Measurements from ENCODE around the gene PRDM13. TPM values are rescaled to one million over a fixed set of nuclear protein-coding genes. Genes with fewer than 3 reads are reported as not detected.
"Not testable (repeated sequence)": the region's sequence is repeated elsewhere in the genome, so short reads cannot be mapped to it uniquely, and the experiment has no call there.

PRDM13 gene
- total RNA-seq, 5 donors from 2014 or later (not counting 1 experiment from before 2014, with no cell fraction given): not detected

DNA sequence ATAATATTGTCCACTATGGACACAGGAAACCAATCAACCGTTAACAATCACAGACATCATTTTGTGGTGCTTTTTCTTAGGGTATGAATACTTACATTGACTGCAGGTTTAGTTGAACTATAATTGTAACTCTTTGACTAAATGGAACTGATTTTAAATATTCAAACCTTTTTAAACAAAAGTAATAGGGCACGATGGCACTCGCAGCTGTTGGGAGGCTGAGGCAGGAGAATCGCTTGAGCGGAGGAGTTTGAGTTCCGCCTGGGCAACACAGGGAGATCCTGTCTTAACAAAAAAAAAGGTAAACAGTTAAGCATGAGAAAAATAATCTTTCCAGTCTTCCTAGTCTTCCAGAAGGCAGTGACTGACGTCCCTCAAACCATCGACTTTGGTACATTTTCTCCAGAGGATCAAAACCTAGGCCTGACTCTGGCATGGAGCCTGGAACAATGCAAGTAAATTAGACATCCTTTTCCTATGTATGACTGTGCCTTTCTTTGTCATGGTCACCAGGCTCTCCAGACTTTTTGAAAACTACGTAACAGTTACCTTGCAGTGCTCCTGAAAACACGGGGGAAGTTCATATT, 16.6 kb upstream of the PRDM13 start:
- peaks cover 29 to 36% (median 33%) of the 10 kb centered on the region in 3 donors for H3K4me1 Mint-ChIP-seq
- peak overlapping the region in 1 of 2 donors; percentile 0 for H3K27ac Mint-ChIP-seq
- ChIA-PET CTCF (interaction anchor here (0.6 to 1.5 kb wide), 3 partner anchors 14 to 223 kb away, joined by 3 to 4 read pairs (median 3); no protein-coding TSS in a partner anchor), POLR2A (no interaction called here)
- H3K36me3 Mint-ChIP-seq: no peaks in the 10 kb centered on the region
- 31% methylated on average over 3 of the region's 10 CpGs for WGBS (ENCODE audit: insufficient coverage)
- peaks cover 5 to 27% of the 10 kb centered on the region in 2 experiments for H3K4me1 ChIP-seq (ENCODE audit: control insufficient read depth in 1 of 2, extremely low read depth in 1 of 2, insufficient read depth in 2 of 2, low read length in 2 of 2)
- peaks cover 65 to 71% of the 10 kb centered on the region in 2 donors for H3K27me3 Mint-ChIP-seq
- DNase-seq: no peak
- H3K4me3 ChIP-seq (ENCODE audit: control insufficient read depth in 1 of 2, extremely low read depth in 1 of 2, low read length in 1 of 2): no peak overlapping the region
- peaks cover 21 to 40% of the 10 kb centered on the region in 2 experiments for H3K27me3 ChIP-seq (replicated peaks in 1 of 2; ENCODE audit: control insufficient read depth in 2 of 2, extremely low read depth in 1 of 2, insufficient read depth in 2 of 2, low read length in 1 of 2)
- H3K9me3 Mint-ChIP-seq: no peaks in the 10 kb centered on the region
- no peaks in the 10 kb centered on the region for H3K9me3 ChIP-seq
- no peaks in the 10 kb centered on the region for H3K36me3 ChIP-seq (ENCODE audit: control insufficient read depth in 2 of 2, extremely low read depth in 1 of 2, insufficient read depth in 1 of 2, low read length in 1 of 2)
- H3K4me3 Mint-ChIP-seq: peak overlapping the region; percentile 57 to 83 (median 79)
- ATAC-seq (replicated peaks in 1 of 4): no peak
- no peak overlapping the region for H3K27ac ChIP-seq (ENCODE audit: low read length)

DNA sequence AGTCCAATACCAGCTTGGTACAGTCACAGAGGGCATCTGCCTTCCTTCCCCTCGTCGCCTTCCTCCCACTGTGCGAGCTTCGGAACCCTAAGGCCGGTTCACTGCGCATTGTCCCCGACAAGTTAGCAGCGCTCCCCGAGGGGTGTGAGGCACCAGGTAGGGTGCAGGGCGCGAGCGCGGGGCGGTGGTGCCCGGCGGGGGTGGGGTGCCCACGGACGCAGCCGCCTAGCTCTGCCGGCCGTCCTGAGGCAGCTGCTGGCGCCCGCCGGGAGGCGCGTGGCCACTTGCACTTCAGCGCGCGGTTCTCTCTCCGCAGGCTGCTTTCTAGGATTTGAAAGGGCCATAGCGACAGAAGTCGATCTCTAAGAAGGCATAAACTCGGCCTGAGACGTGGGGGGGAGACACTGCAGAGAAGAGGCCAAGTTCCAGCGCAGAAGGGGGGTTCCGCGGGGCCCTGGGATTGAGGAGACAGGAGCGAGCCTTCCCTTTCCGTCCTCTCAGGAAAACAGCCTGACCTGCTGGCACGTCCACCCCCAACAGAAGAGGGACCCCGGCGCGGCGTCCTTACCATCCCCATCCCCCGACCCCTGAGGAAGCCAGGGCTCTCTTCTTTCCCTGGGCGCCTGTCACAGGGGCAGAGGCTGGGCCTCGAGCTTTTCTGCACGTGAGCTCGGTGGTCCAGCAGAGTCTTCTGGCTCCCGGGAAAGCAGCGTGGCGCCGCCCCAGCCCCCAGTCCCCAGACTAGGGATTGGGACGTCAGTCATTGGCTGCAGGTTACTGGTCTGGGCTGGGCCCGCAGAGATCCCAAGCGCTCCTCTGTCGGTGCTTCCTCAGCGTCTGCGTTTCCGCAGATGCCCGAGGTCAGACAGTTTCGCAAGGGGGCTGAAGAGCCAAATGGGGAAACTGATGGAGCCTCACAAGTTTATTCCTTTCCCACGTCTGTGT, 15.6 kb upstream of the PRDM13 start:
- Mint-ChIP-seq H3K4me1 (peaks cover 29 to 36% (median 33%) of the 10 kb centered on the region in 3 donors), H3K9me3 (peaks cover 4 to 7% (median 5%) of the 10 kb centered on the region in 3 donors), H3K36me3 (no peaks in the 10 kb centered on the region), H3K4me3 (peak overlapping the region in 1 of 3 donors; percentile 47), H3K27ac (peak overlapping the region in 1 of 2 donors; percentile 2), H3K27me3 (peaks cover 64 to 69% of the 10 kb centered on the region in 2 donors)
- peaks cover 28 to 42% of the 10 kb centered on the region in 2 experiments for H3K27me3 ChIP-seq (replicated peaks in 1 of 2; ENCODE audit: control insufficient read depth in 2 of 2, extremely low read depth in 1 of 2, insufficient read depth in 2 of 2, low read length in 1 of 2)
- ATAC-seq (replicated peaks in 1 of 4): no peak
- WGBS (ENCODE audit: insufficient coverage): 8% methylated on average over 49 of the region's 63 CpGs
- ChIA-PET CTCF (interaction anchor here (0.6 to 1.5 kb wide), 2 partner anchors 13 to 161 kb away, joined by 3 to 4 read pairs; no protein-coding TSS in a partner anchor), POLR2A (no interaction called here)
- no peak for DNase-seq
- H3K4me1 ChIP-seq (ENCODE audit: control insufficient read depth in 1 of 2, extremely low read depth in 1 of 2, insufficient read depth in 2 of 2, low read length in 2 of 2): peaks cover 5 to 27% of the 10 kb centered on the region in 2 experiments
- no peaks in the 10 kb centered on the region for H3K9me3 ChIP-seq
- no peak overlapping the region for H3K27ac ChIP-seq (ENCODE audit: low read length)
- H3K36me3 ChIP-seq (ENCODE audit: control insufficient read depth in 2 of 2, extremely low read depth in 1 of 2, insufficient read depth in 1 of 2, low read length in 1 of 2): no peaks in the 10 kb centered on the region
- peak overlapping the region in 1 of 2 donors; percentile 38 for H3K4me3 ChIP-seq (ENCODE audit: control insufficient read depth in 1 of 2, extremely low read depth in 1 of 2, low read length in 1 of 2)

DNA sequence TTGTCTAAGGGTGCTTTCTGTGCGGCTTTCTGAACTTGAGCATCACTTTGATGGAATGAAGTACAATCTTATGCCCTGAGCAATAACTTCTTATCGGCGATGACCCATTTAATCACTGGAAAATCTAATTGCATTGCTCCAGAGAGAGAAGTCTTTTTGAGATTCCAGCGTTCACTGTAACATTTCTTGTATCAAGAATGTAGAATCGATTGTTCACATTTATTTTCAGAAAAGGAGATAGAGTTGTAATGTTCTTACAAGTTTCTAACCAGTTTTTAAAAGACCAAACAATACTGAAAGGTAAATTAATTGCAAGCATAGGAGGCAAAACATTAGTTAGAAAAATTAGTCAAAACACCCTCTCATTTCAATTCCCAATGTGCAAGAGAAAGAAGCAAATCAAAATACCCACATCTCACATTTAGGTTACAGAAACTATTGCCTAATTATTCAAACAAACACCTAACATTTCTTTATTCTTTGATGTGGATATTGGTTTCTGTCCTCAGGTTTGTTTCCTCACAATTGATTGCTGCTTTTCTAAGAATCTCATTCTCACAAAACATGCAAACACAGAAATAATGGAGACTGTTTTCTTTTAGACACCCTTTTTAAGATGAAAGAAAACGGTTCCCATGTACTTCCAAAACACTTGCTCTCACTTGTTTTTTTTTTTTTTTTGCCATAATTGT, 14.8 kb upstream of the PRDM13 start:
- peak overlapping the region in 1 of 2 donors; percentile 2 for H3K27ac Mint-ChIP-seq
- Histone ChIP-seq H3K27me3 (replicated peaks in 1 of 2; ENCODE audit: control insufficient read depth in 2 of 2, extremely low read depth in 1 of 2, insufficient read depth in 2 of 2, low read length in 1 of 2) (peaks cover 33 to 43% of the 10 kb centered on the region in 2 experiments), H3K4me3 (ENCODE audit: control insufficient read depth in 1 of 2, extremely low read depth in 1 of 2, low read length in 1 of 2) (peak overlapping the region in 1 of 2 donors; percentile 17), H3K36me3 (ENCODE audit: control insufficient read depth in 2 of 2, extremely low read depth in 1 of 2, insufficient read depth in 1 of 2, low read length in 1 of 2) (no peaks in the 10 kb centered on the region), H3K4me1 (ENCODE audit: control insufficient read depth in 1 of 2, extremely low read depth in 1 of 2, insufficient read depth in 2 of 2, low read length in 2 of 2) (peaks cover 5 to 27% of the 10 kb centered on the region in 2 experiments), H3K27ac (ENCODE audit: low read length) (no peak overlapping the region), H3K9me3 (no peaks in the 10 kb centered on the region)
- ATAC-seq (replicated peaks in 1 of 4): no peak
- H3K4me3 Mint-ChIP-seq: peak overlapping the region in 1 of 3 donors; percentile 47
- peaks cover 29 to 34% (median 33%) of the 10 kb centered on the region in 3 donors for H3K4me1 Mint-ChIP-seq
- CTCF ChIA-PET: no interaction called here
- peaks cover 4 to 7% (median 5%) of the 10 kb centered on the region in 3 donors for H3K9me3 Mint-ChIP-seq
- WGBS (ENCODE audit: insufficient coverage): 0% methylated on average over 1 of the region's 6 CpGs
- no peaks in the 10 kb centered on the region for H3K36me3 Mint-ChIP-seq
- DNase-seq: no peak
- H3K27me3 Mint-ChIP-seq: peaks cover 65 to 70% of the 10 kb centered on the region in 2 donors
- POLR2A ChIA-PET: no interaction called here

DNA sequence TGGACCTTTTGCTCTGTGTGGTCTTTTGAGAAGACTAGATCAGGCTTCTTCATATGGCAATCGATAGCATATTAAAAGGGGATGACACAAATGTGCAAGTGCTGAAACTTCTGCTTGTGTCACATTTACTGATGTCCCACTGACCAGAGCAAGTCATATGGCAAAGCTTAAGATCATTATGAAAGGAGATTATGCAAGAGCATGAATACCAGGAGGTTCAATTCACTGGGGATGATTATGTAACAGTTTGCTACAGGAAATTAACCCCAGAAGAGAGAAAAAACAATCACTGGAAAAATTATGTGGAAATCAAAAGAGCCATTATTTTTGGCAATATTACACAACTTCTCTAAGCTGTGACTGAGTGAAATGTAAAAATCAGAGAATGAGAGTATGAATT, 13.7 kb upstream of the PRDM13 start:
- ChIA-PET POLR2A (no interaction called here), CTCF (no interaction called here)
- H3K27ac Mint-ChIP-seq: no peak overlapping the region
- no peaks in the 10 kb centered on the region for H3K9me3 ChIP-seq
- H3K27ac ChIP-seq (ENCODE audit: low read length): no peak overlapping the region
- no peak overlapping the region for H3K4me3 Mint-ChIP-seq
- no peak overlapping the region for H3K4me3 ChIP-seq (ENCODE audit: control insufficient read depth in 1 of 2, extremely low read depth in 1 of 2, low read length in 1 of 2)
- peaks cover 38 to 43% of the 10 kb centered on the region in 2 experiments for H3K27me3 ChIP-seq (replicated peaks in 1 of 2; ENCODE audit: control insufficient read depth in 2 of 2, extremely low read depth in 1 of 2, insufficient read depth in 2 of 2, low read length in 1 of 2)
- WGBS (ENCODE audit: insufficient coverage): no CpG with 5 or more reads among the region's 1 CpG
- peaks cover 69 to 78% of the 10 kb centered on the region in 2 donors for H3K27me3 Mint-ChIP-seq
- no peaks in the 10 kb centered on the region for H3K36me3 ChIP-seq (ENCODE audit: control insufficient read depth in 2 of 2, extremely low read depth in 1 of 2, insufficient read depth in 1 of 2, low read length in 1 of 2)
- no peaks in the 10 kb centered on the region for H3K36me3 Mint-ChIP-seq
- H3K4me1 ChIP-seq (ENCODE audit: control insufficient read depth in 1 of 2, extremely low read depth in 1 of 2, insufficient read depth in 2 of 2, low read length in 2 of 2): peaks cover 5 to 27% of the 10 kb centered on the region in 2 experiments
- no peak for ATAC-seq (replicated peaks in 1 of 4)
- peaks cover 29 to 34% (median 33%) of the 10 kb centered on the region in 3 donors for H3K4me1 Mint-ChIP-seq
- no peak for DNase-seq
- H3K9me3 Mint-ChIP-seq: peaks cover 4 to 7% (median 5%) of the 10 kb centered on the region in 3 donors

DNA sequence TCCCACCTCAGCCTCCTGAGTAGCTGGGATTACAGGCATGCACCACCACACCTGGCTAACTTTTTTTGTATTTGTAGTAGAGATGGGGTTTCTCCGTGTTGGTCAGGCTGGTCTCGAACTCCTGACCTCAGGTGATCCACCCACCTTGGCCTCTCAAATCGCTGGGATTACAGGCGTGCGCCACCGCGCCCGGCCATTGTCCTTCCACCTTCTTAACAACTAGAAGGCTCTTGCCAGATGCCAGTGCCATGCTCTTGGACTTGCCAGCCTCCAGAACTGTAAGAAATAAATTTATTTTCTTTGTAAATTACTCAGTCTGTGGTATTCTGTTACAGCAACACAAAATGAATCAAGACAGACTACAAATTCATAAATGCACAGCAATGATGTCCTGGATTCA, 11.9 kb upstream of the PRDM13 start:
- H3K4me3 ChIP-seq (ENCODE audit: control insufficient read depth in 1 of 2, extremely low read depth in 1 of 2, low read length in 1 of 2); ATAC-seq (replicated peaks in 1 of 4); CTCF ChIA-PET; H3K36me3 ChIP-seq (ENCODE audit: control insufficient read depth in 2 of 2, extremely low read depth in 1 of 2, insufficient read depth in 1 of 2, low read length in 1 of 2); H3K27ac ChIP-seq (ENCODE audit: low read length); H3K4me3 Mint-ChIP-seq; H3K9me3 Mint-ChIP-seq; POLR2A ChIA-PET; H3K36me3 Mint-ChIP-seq; H3K9me3 ChIP-seq; DNase-seq; H3K27ac Mint-ChIP-seq: not testable (repeated sequence)
- no CpG with 5 or more reads among the region's 8 CpGs for WGBS (ENCODE audit: insufficient coverage)
- peaks cover 18 to 23% (median 22%) of the 10 kb centered on the region in 3 donors for H3K4me1 Mint-ChIP-seq
- Histone ChIP-seq H3K4me1 (ENCODE audit: control insufficient read depth in 1 of 2, extremely low read depth in 1 of 2, insufficient read depth in 2 of 2, low read length in 2 of 2) (peaks cover 2 to 13% of the 10 kb centered on the region in 2 experiments), H3K27me3 (replicated peaks in 1 of 2; ENCODE audit: control insufficient read depth in 2 of 2, extremely low read depth in 1 of 2, insufficient read depth in 2 of 2, low read length in 1 of 2) (peaks cover 31 to 41% of the 10 kb centered on the region in 2 experiments)
- peaks cover 72 to 79% of the 10 kb centered on the region in 2 donors for H3K27me3 Mint-ChIP-seq
